Measurements from ENCODE around the gene ACTR3. TPM values are rescaled to one million over a fixed set of nuclear protein-coding genes. Genes with fewer than 3 reads are reported as not detected.

ACTR3 gene
- total RNA-seq, 1 donor from 2014 or later: 451 TPM

- Mint-ChIP-seq H3K4me1 (ENCODE audit: low read depth) (peaks cover 14% of the 10 kb centered on the region), H3K27ac (no peak overlapping the region), H3K27me3 (ENCODE audit: insufficient read depth) (no peaks in the 10 kb centered on the region), H3K36me3 (ENCODE audit: low read depth) (peaks cover 16% of the 10 kb centered on the region), H3K4me3 (no peak overlapping the region), H3K9me3 (no peaks in the 10 kb centered on the region)
- no peak for DNase-seq (ENCODE audit: low spot score)
- intact Hi-C loops (cut with micrococcal nuclease): loop anchor here (1.0 kb wide), 1 partner anchor 222 kb away; the partner anchor contains the start of gene SLC35F5
Measured at GRCh38 chr2:113978524-113979190, 88.8 kb downstream of the ACTR3 start.

GRCh38 chr2:113979191-113980128 lies 89.6 kb downstream of the ACTR3 start:
- peak; percentile 48 for DNase-seq (ENCODE audit: low spot score)
- H3K27ac Mint-ChIP-seq: no peak overlapping the region
- no peaks in the 10 kb centered on the region for H3K9me3 Mint-ChIP-seq
- intact Hi-C loops (cut with micrococcal nuclease): loop anchor here (1.0 kb wide), 1 partner anchor 223 kb away; the partner anchor contains the start of gene SLC35F5
- H3K4me3 Mint-ChIP-seq: no peak overlapping the region
- no peaks in the 10 kb centered on the region for H3K27me3 Mint-ChIP-seq (ENCODE audit: insufficient read depth)
- peaks cover 11% of the 10 kb centered on the region for H3K4me1 Mint-ChIP-seq (ENCODE audit: low read depth)
- peaks cover 19% of the 10 kb centered on the region for H3K36me3 Mint-ChIP-seq (ENCODE audit: low read depth)

GRCh38 chr2:113980946-113981345 lies 91.1 kb downstream of the ACTR3 start:
- intact Hi-C loops (cut with micrococcal nuclease): no loop called here

GRCh38 chr2:113981404-113982134 lies 91.7 kb downstream of the ACTR3 start:
- Mint-ChIP-seq H3K36me3 (ENCODE audit: low read depth) (peaks cover 20% of the 10 kb centered on the region), H3K4me3 (no peak overlapping the region), H3K27ac (no peak overlapping the region), H3K4me1 (ENCODE audit: low read depth) (peaks cover 5% of the 10 kb centered on the region), H3K9me3 (no peaks in the 10 kb centered on the region), H3K27me3 (ENCODE audit: insufficient read depth) (no peaks in the 10 kb centered on the region)
- DNase-seq (ENCODE audit: low spot score): no peak
- intact Hi-C loops (cut with micrococcal nuclease): no loop called here

More at GRCh38 chr2:113980946-113981345, 91.1 kb downstream of the ACTR3 start:
- peaks cover 20% of the 10 kb centered on the region for H3K36me3 Mint-ChIP-seq (ENCODE audit: low read depth)
- no peaks in the 10 kb centered on the region for H3K9me3 Mint-ChIP-seq
- DNase-seq (ENCODE audit: low spot score): no peak
- H3K4me3 Mint-ChIP-seq: no peak overlapping the region
- H3K27me3 Mint-ChIP-seq (ENCODE audit: insufficient read depth): no peaks in the 10 kb centered on the region
- H3K4me1 Mint-ChIP-seq (ENCODE audit: low read depth): peaks cover 8% of the 10 kb centered on the region
- H3K27ac Mint-ChIP-seq: no peak overlapping the region

GRCh38 chr2:113985554-113986397 lies 95.9 kb downstream of the ACTR3 start:
- intact Hi-C loops (cut with micrococcal nuclease): no loop called here

GRCh38 chr2:113986762-113987290 lies 96.9 kb downstream of the ACTR3 start:
- peaks cover 11% of the 10 kb centered on the region for H3K36me3 Mint-ChIP-seq (ENCODE audit: low read depth)
- DNase-seq (ENCODE audit: low spot score): no peak
- no peaks in the 10 kb centered on the region for H3K9me3 Mint-ChIP-seq

More at GRCh38 chr2:113985554-113986397, 95.9 kb downstream of the ACTR3 start:
- Mint-ChIP-seq H3K27me3 (ENCODE audit: insufficient read depth) (no peaks in the 10 kb centered on the region), H3K27ac (no peak overlapping the region), H3K4me3 (no peak overlapping the region), H3K36me3 (ENCODE audit: low read depth) (peaks cover 13% of the 10 kb centered on the region), H3K9me3 (no peaks in the 10 kb centered on the region), H3K4me1 (ENCODE audit: low read depth) (no peaks in the 10 kb centered on the region)
- DNase-seq (ENCODE audit: low spot score): no peak

GRCh38 chr2:113992090-113992489 lies 102.2 kb downstream of the ACTR3 start:
- H3K4me1 Mint-ChIP-seq (ENCODE audit: low read depth): no peaks in the 10 kb centered on the region
- peaks cover 2% of the 10 kb centered on the region for H3K36me3 Mint-ChIP-seq (ENCODE audit: low read depth)
- H3K9me3 Mint-ChIP-seq: no peaks in the 10 kb centered on the region
- H3K27ac Mint-ChIP-seq: no peak overlapping the region
- intact Hi-C loops (cut with micrococcal nuclease): no loop called here
- H3K27me3 Mint-ChIP-seq (ENCODE audit: insufficient read depth): no peaks in the 10 kb centered on the region
- H3K4me3 Mint-ChIP-seq: no peak overlapping the region
- no peak for DNase-seq (ENCODE audit: low spot score)

More at GRCh38 chr2:113986762-113987290, 96.9 kb downstream of the ACTR3 start:
- intact Hi-C loops (cut with micrococcal nuclease): no loop called here
- Mint-ChIP-seq H3K27ac (no peak overlapping the region), H3K4me1 (ENCODE audit: low read depth) (no peaks in the 10 kb centered on the region), H3K27me3 (ENCODE audit: insufficient read depth) (no peaks in the 10 kb centered on the region), H3K4me3 (no peak overlapping the region)

- peaks cover 2% of the 10 kb centered on the region for H3K36me3 Mint-ChIP-seq (ENCODE audit: low read depth)
- no peaks in the 10 kb centered on the region for H3K4me1 Mint-ChIP-seq (ENCODE audit: low read depth)
- H3K27me3 Mint-ChIP-seq (ENCODE audit: insufficient read depth): no peaks in the 10 kb centered on the region
- intact Hi-C loops (cut with micrococcal nuclease): no loop called here
- H3K27ac Mint-ChIP-seq: no peak overlapping the region
- H3K9me3 Mint-ChIP-seq: no peaks in the 10 kb centered on the region
- no peak for DNase-seq (ENCODE audit: low spot score)
- no peak overlapping the region for H3K4me3 Mint-ChIP-seq
Measured at GRCh38 chr2:113996671-113997594, 107.0 kb downstream of the ACTR3 start.

GRCh38 chr2:114001152-114001551 lies 111.3 kb downstream of the ACTR3 start:
- DNase-seq (ENCODE audit: low spot score): no peak
- no peak overlapping the region for H3K4me3 Mint-ChIP-seq
- H3K27me3 Mint-ChIP-seq (ENCODE audit: insufficient read depth): no peaks in the 10 kb centered on the region
- intact Hi-C loops (cut with micrococcal nuclease): no loop called here
- no peak overlapping the region for H3K27ac Mint-ChIP-seq
- no peaks in the 10 kb centered on the region for H3K36me3 Mint-ChIP-seq (ENCODE audit: low read depth)
- no peaks in the 10 kb centered on the region for H3K9me3 Mint-ChIP-seq
- no peaks in the 10 kb centered on the region for H3K4me1 Mint-ChIP-seq (ENCODE audit: low read depth)

GRCh38 chr2:114001937-114002336 lies 112.0 kb downstream of the ACTR3 start:
- intact Hi-C loops (cut with micrococcal nuclease): no loop called here
- no peak for DNase-seq (ENCODE audit: low spot score)
- Mint-ChIP-seq H3K4me1 (ENCODE audit: low read depth) (no peaks in the 10 kb centered on the region), H3K4me3 (no peak overlapping the region), H3K27me3 (ENCODE audit: insufficient read depth) (no peaks in the 10 kb centered on the region), H3K9me3 (no peaks in the 10 kb centered on the region), H3K27ac (no peak overlapping the region), H3K36me3 (ENCODE audit: low read depth) (no peaks in the 10 kb centered on the region)

- Mint-ChIP-seq H3K4me1 (ENCODE audit: low read depth) (no peaks in the 10 kb centered on the region), H3K27ac (no peak overlapping the region), H3K36me3 (ENCODE audit: low read depth) (no peaks in the 10 kb centered on the region), H3K4me3 (no peak overlapping the region), H3K27me3 (ENCODE audit: insufficient read depth) (peaks cover 3% of the 10 kb centered on the region), H3K9me3 (no peaks in the 10 kb centered on the region)
- no peak for DNase-seq (ENCODE audit: low spot score)
- intact Hi-C loops (cut with micrococcal nuclease): no loop called here
Measured at GRCh38 chr2:114005110-114005783, 115.4 kb downstream of the ACTR3 start.

All from activated T-helper 1 cell treated with anti-CD3 and anti-CD28 coated beads, Interleukin-12 subunit alpha, Interleukin-12 subunit beta, Interleukin-2, Interleukin-4 antibody, amounts not matched to agents 30 ng/mL and 10 ng/mL and 1 ng/mL, durations not matched to agents 14 hours and 24 hours and 36 hours (primary cell).